ENCODE data around the gene CRHR1.
"Not testable (repeated sequence)": the region's sequence is repeated elsewhere in the genome, so short reads cannot be mapped to it uniquely, and the experiment has no call there.

CRHR1 gene

DNA sequence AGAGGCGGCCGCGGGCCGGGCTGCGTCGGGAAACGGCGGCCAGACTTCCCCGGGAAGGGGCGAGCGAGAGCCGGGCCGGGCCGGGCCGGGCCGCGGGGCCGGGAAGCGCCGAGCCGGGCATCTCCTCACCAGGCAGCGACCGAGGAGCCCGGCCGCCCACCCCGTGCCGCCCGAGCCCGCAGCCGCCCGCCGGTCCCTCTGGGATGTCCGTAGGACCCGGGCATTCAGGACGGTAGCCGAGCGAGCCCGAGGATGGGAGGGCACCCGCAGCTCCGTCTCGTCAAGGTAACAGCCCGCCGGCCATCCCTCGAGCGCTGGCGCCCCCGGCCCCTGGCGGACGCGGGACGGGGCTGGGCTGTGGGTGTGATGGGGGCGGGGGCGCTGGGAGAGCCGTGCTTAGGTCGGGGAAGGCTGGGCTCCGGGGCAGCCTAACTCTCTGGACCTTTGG lies at the start of gene CRHR1:
Gene CRHR1, plus strand, starts transcription at position 28 of the 448 bp plus-strand sequence. Its CDS starts 225 bp downstream, at position 253.
- no peak for DNase-seq

GRCh38 chr17:45734598-45734997 lies 49.5 kb upstream of the CRHR1 start:
- DNase-seq = no peak

- DNase-seq = no peak
These were observed 48.6 kb upstream of the CRHR1 start for GRCh38 chr17:45735488-45735887.

- DNase-seq = peak in 1 of 3 experiments; percentile 9
These were observed 44.3 kb upstream of the CRHR1 start for GRCh38 chr17:45739786-45740185.

DNA sequence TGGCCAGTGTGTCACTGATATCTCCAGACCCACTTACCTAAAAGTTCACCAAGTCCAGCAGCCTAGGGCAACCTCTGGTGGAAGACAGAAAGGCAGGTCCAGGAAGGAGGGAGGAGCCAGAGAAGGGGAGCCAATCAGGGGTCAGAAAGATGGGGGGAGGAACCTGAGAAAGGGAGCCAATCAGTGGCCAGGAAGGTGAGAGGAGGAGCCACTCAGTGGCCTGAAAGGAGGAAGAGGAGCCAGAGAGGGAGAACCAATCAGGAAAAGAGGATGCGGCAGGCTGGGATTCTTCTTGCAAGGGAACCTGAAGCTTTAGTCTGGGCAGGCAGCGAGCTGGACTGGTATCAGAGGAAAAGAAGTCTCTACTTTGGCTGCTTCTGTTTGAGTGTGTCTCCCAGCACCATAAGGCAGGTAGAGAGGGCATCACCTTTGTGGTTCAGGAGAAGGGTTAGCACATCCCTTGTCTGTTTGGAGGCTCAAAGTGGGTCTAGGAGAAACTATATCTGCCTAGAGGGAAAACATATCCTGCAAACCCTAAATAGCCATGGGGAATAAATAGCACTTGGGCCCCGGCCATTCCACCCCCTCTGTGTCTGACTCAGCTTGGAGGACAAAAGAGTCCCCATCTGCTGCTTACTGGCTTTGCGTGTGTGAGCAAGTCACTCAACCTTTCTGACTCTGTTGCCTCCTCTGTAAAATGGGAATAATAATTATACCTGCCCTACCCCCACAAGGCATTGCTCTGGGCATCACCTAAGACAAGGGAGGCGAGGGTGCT lies 43.4 kb upstream of the CRHR1 start:
- peak in 2 of 3 experiments; percentile 22 to 43 for DNase-seq

DNA sequence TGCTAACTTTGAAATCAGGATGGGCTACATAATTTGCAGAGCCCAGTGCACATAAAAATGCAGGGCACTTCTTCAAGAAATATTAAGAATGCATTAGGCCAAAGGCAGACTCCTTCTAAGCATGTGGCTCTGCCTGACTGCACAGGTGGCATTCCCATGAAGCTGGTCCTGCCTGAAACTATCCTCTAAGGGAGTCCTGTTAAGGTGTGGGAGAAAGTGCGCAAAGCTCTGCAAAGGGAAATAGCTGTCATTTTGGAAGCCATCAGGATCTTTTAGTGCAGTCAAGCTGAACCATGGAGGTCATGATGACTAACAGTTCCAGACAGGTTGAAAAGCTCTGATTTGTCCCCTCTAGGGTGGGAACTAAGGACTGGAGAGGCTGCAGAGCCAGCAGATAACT lies 41.9 kb upstream of the CRHR1 start:
- no peak for DNase-seq

- no peak for DNase-seq
These were observed 40.3 kb upstream of the CRHR1 start for GRCh38 chr17:45743626-45744326.

DNA sequence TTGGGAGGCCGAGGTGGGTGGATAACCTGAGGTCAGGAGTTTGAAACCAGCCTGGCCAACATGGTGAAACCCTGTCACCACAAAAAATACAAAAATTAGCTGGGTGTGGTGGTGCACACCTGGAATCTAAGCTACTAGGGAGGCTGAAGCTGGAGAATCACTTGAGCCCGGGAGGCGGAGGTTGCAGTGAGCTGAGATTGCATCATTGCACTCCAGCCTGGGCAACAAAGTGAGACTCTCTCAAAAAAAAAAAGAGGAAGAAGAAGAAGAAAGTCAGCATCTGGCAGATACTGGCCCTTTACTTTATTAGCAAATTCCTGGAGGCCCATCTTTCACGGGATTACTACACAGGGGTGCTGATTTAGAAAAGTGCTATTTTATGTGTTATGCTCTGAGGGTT lies 39.3 kb upstream of the CRHR1 start:
- DNase-seq = not testable (repeated sequence)

GRCh38 chr17:45745601-45746494 lies 38.3 kb upstream of the CRHR1 start:
- peak in 1 of 3 experiments; percentile 38 for DNase-seq

DNA sequence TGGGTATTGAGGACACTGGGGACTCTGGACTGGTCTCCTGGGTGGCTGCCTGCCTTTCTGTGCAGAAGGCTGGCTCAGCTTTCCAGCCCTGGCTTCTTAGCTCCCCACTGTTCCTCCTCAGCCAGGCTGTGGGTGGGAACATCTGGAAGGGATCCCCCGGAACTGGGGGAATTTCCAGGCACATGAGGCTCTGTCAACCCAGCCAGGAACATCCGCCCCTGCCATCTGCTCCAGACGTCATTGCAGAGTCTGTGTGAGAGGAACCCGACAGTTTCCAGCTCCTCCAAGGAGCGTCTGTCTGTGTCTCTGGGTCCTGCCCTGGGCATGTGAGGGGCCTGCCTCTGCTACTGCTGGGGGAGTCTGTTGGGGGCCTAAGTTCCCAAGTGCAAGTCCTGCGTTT lies 36.2 kb upstream of the CRHR1 start:
- DNase-seq = no peak

- no peak for DNase-seq
These were observed 35.3 kb upstream of the CRHR1 start for GRCh38 chr17:45748731-45749310.

DNA sequence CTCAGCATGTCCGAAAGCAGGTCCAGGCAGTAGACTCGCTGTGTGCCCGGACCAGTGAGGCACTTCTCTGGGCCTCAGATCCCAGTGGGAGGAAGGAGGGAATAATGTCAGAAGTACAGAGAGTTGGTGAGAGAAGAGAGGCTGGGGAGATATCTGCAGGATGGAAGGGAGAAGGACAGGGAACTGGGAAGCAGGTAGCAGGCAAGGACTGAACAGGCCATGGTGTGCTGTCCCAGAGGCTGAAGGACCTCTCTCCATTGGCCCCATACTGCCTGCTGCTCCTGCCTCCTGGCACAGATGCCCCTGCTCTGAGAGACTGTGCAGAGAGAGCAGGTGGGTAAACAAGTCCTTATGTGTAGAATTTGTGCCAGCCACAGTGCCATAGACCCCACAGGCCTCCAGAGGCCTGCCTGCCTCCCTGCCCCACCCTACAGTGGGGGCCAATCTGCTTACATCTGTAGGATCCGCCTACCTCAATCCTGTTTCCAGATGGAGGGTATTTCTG lies 34.2 kb upstream of the CRHR1 start:
- no peak for DNase-seq

GRCh38 chr17:45750779-45751440 lies 33.2 kb upstream of the CRHR1 start:
- no peak for DNase-seq

GRCh38 chr17:45751466-45751865 lies 32.7 kb upstream of the CRHR1 start:
- no peak for DNase-seq

DNA sequence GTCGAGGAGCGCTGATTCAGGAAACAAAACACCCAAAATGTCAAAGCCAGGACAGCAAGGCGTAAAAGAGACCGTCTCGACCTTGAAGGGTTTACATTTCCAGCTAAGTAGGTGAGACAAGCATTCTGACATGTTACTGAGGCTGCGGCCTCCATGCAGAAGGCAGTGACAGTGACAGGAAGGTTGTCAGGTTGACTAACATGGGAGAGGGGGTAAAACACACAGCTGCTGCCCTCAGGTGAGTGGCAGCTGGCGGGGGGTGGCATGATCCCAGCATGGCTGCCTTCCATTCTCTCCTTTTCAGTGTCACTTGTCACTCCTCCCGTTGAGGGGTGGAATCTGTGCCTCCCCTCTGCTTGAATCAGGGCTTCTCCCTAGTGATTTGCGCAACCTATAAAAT lies 31.9 kb upstream of the CRHR1 start:
- DNase-seq = no peak

DNA sequence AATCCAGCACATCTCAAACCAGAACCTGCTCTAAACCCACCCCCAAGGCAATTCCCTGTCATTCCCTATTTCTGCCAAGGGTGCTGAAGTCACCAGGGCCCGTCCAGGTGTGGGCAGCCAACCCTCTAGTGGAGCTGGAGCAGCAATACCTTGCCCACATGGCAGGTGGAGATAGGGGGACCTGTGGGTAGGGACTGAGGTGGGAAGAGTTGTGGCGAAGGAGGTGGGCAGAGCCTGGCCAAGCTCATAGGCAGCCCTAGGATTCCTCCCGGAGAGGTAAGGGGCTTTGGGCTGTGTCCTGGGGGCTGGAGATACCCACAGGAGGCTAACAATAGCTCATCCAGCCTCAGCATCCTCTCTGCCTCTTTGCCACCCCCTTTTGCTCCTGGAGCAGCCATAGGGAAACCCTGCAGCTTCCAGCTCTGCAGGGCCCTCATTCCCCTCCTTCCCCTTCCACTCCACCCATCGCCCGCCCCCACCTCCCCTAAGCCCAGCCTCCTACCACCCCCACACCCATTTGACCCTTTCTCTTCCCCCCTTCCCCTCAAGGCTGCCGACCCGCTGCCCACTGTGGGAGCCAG lies 30.4 kb upstream of the CRHR1 start:
- DNase-seq = no peak

- DNase-seq = no peak
These were observed 29.1 kb upstream of the CRHR1 start for GRCh38 chr17:45755050-45755449.

GRCh38 chr17:45756266-45756991 lies 27.7 kb upstream of the CRHR1 start:
- DNase-seq = peak in 1 of 3 experiments; percentile 26

- DNase-seq = peak in 1 of 3 experiments; percentile 12
These were observed 26.5 kb upstream of the CRHR1 start for GRCh38 chr17:45757431-45758218.

DNA sequence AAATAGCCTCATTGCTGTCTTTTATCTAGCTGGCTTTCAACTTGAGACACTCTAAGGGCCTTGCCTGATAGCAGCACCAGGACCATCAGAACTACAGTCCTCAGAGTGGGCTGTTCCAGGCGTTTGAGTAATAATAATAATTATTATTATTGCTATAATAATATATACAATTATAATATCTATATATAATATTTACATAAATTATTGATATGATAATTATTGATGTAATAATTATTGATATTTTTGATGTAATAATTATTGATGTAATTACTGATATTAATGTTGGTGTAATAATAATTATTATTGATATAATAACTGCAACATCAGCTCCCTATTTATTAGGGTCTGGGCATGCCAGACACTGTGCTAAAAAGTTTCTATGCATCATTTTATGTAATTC lies 25.6 kb upstream of the CRHR1 start:
- no peak for DNase-seq
